Placental pericyte (primary cell): ENCODE results near the gene HLA-C. TPM values are rescaled to one million over a fixed set of nuclear protein-coding genes. Genes with fewer than 3 reads are reported as not detected.

Source experiments
- small RNA-seq: library from RNA; depleted of rRNA; stranded (forward); fragments of <200 nt; gene quantifications from one replicate; pipeline ENCODE3, GENCODE V24; 2012; ENCODE audit warnings: low replicate concordance
- total RNA-seq: library from RNA; depleted of rRNA; stranded (reverse); fragments of >200 nt; gene quantifications from 2 replicates; pipeline ENCODE4 v1.2.3, GENCODE V29; 2012

Gene HLA-C
- total RNA-seq = 112 and 321 TPM in 2 replicates

DNA sequence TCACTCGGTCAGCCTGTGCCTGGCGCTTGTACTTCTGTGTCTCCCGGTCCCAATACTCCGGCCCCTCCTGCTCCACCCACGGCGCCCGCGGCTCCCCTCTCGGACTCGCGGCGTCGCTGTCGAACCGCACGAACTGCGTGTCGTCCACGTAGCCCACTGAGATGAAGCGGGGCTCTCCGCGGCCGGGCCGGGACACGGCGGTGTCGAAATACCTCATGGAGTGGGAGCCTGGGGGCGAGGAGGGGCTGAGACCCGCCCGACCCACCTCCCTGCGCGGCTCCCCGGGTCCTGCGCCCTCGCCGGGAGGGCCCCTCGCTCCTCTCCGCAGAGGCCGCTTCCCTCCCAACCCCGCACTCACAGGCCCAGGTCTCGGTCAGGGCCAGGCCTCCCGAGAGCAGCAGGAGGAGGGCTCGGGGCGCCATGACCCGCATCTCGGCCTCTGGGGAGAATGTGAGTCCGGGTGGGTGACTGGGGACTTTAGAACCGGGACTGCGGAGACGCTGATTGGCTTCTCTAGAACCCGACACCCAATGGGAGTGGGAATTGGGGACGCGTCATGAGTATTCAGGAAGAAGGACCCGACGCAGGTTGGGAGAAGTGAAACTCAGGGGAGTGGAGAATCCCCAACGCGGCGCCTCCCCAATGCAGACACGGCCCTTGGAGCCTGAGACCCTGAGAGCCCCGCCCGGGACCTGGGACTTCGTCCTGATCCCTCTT, at the start of gene HLA-C:
HLA-C (minus strand) TSS at position 452 of the 717 bp plus-strand sequence; CDS start at position 431, 21 bp downstream.

Small RNA genes lying within 50 kb of the gene (small RNA-seq; reads per million reads assigned to genes)
- gene AL662844.1 = not detected

Other genes with a start within 250 kb of the HLA-C start
- gene C6orf15, start 159.5 kb downstream of the HLA-C start, total RNA-seq = not detected in 2 replicates
- gene PSORS1C1, start 157.3 kb downstream of the HLA-C start, total RNA-seq = 1.3 and 2.3 TPM in 2 replicates
- 0.14 TPM in 1 of 2 replicates, not detected in the other for gene CDSN, start 151.6 kb downstream of the HLA-C start, total RNA-seq
- gene PSORS1C2, start 133.0 kb downstream of the HLA-C start, total RNA-seq = not detected in 2 replicates
- 7.7 and 16.9 TPM in 2 replicates for gene CCHCR1, start 114.3 kb downstream of the HLA-C start, total RNA-seq
- gene TCF19, start 113.5 kb downstream of the HLA-C start, total RNA-seq = 0.66 and 57.8 TPM in 2 replicates
- 0.29 TPM in 1 of 2 replicates, not detected in the other for gene POU5F1, start 101.4 kb downstream of the HLA-C start, total RNA-seq
- 354 and 429 TPM in 2 replicates for gene HLA-B, start 85.1 kb upstream of the HLA-C start, total RNA-seq
- gene MICA, start 131.5 kb upstream of the HLA-C start, total RNA-seq = 32.2 and 48.0 TPM in 2 replicates
- 22.5 and 49.2 TPM in 2 replicates for gene MICB, start 226.1 kb upstream of the HLA-C start, total RNA-seq